ENCODE data around the gene CHMP1B.

DNA sequence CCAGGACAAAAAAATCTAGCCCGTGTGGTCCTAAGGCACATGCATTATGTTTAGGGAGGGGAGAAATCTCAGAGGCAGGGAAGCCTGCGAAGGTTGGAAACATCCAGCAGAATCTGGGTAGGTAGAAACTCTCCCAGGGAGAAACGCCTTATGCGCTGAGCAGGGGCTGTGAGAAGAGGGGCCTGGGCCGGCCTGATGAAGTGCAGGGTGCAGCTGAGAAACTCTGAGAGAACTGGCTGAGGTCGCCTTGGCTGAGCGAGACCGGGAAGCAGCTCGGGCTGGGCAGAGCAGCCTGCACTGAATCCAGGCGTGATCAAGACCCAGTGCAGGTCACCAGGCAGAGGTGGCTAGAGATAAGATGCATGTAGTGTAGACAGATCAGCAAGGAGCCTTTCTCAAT lies 15.1 kb downstream of the CHMP1B start:
- TF ChIP-seq POLR2A (IDR thresholded peaks at IDR 0.05; ENCODE audit: low read length) (no peak), GATA1 (IDR thresholded peaks at IDR 0.05; ENCODE audit: low read depth, low read length) (no peak)
